NCI-H2107 treated with DMSO at 0.1 percent for 48 hours (cell line): Measurements from ENCODE around the gene PCP4L1.
"Not testable (repeated sequence)": the region's sequence is repeated elsewhere in the genome, so short reads cannot be mapped to it uniquely, and the experiment has no call there.

Source experiments
- DNase-seq: peaks from one replicate; lab custom pipeline; 2025; ENCODE audit not compliant: unreplicated experiment; lab: John Stamatoyannopoulos, UW

Gene PCP4L1

GRCh38 chr1:161258439-161259344, at the start of gene PCP4L1:
TSS of gene PCP4L1 (plus strand) at chr1:161258745. CDS start at chr1:161258975, 230 bp downstream.
- peak; percentile 45 for DNase-seq

GRCh38 chr1:161209790-161210409, 48.6 kb upstream of the PCP4L1 start:
- DNase-seq: peak; percentile 71

- DNase-seq: no peak
Observed at GRCh38 chr1:161214369-161214768, 44.2 kb upstream of the PCP4L1 start.

GRCh38 chr1:161215076-161215475, 43.5 kb upstream of the PCP4L1 start, which contains the start of gene FCER1G:
TSS of gene FCER1G (plus strand) at chr1:161215295. CDS start at chr1:161215322, 27 bp downstream.
- no peak for DNase-seq

- DNase-seq: no peak
Observed at GRCh38 chr1:161216945-161217712, 41.4 kb upstream of the PCP4L1 start.

- no peak for DNase-seq
Observed at GRCh38 chr1:161217831-161218230, 40.7 kb upstream of the PCP4L1 start.

- no peak for DNase-seq
Observed at GRCh38 chr1:161218301-161219077, 40.1 kb upstream of the PCP4L1 start.

GRCh38 chr1:161219078-161219892, 39.3 kb upstream of the PCP4L1 start:
- no peak for DNase-seq

- no peak for DNase-seq
Observed at GRCh38 chr1:161220002-161220401, 38.5 kb upstream of the PCP4L1 start.

- no peak for DNase-seq
Observed at GRCh38 chr1:161222175-161223019, 36.1 kb upstream of the PCP4L1 start.

GRCh38 chr1:161223805-161224694, 34.5 kb upstream of the PCP4L1 start:
- DNase-seq: no peak

GRCh38 chr1:161224695-161225087, 33.9 kb upstream of the PCP4L1 start:
- not testable (repeated sequence) for DNase-seq

- DNase-seq: no peak
Observed at GRCh38 chr1:161225178-161225533, 33.4 kb upstream of the PCP4L1 start.

- DNase-seq: peak; percentile 98
Observed at GRCh38 chr1:161225534-161226319, 32.8 kb upstream of the PCP4L1 start, which contains the start of gene TOMM40L. TSS of gene TOMM40L (plus strand) at chr1:161226060. CDS start at chr1:161226490, 430 bp downstream.

GRCh38 chr1:161226320-161226711, 32.2 kb upstream of the PCP4L1 start:
- no peak for DNase-seq

GRCh38 chr1:161226759-161227158, 31.8 kb upstream of the PCP4L1 start:
- no peak for DNase-seq
